IPS-18c (cell line): ENCODE data around the gene BNIP3.
"Not testable (repeated sequence)": the region's sequence is repeated elsewhere in the genome, so short reads cannot be mapped to it uniquely, and the experiment has no call there.

Source experiments
- H3K4me3 ChIP-seq: 2 replicates; pipeline ENCODE4 v1.7.0; 2013; ENCODE audit warnings: low read depth, mild to moderate bottlenecking, low read length, moderate library complexity; ENCODE audit not compliant: insufficient read depth
- H3K9me3 ChIP-seq: one replicate; pipeline ENCODE4 v1.6.1; 2013; ENCODE audit warnings: mild to moderate bottlenecking, low read length, moderate library complexity; ENCODE audit not compliant: control insufficient read depth, insufficient read depth

BNIP3 gene

GRCh38 chr10:131970946-131971345, 10.8 kb downstream of the BNIP3 start:
- Histone ChIP-seq H3K4me3 (no peak overlapping the region), H3K9me3 (no peaks in the 10 kb centered on the region)

GRCh38 chr10:131968949-131969348, 12.8 kb downstream of the BNIP3 start:
- Histone ChIP-seq H3K9me3 (no peaks in the 10 kb centered on the region), H3K4me3 (no peak overlapping the region)

- no peak overlapping the region for H3K4me3 ChIP-seq
- no peaks in the 10 kb centered on the region for H3K9me3 ChIP-seq
These were observed 17.4 kb downstream of the BNIP3 start for GRCh38 chr10:131964298-131964697.

- no peaks in the 10 kb centered on the region for H3K9me3 ChIP-seq
- H3K4me3 ChIP-seq: no peak overlapping the region
These were observed 17.9 kb downstream of the BNIP3 start for GRCh38 chr10:131963811-131964210.

GRCh38 chr10:131963350-131963749, 18.4 kb downstream of the BNIP3 start:
- H3K9me3 ChIP-seq: no peaks in the 10 kb centered on the region
- H3K4me3 ChIP-seq: no peak overlapping the region

- H3K9me3 ChIP-seq: no peaks in the 10 kb centered on the region
These were observed 19.7 kb downstream of the BNIP3 start for GRCh38 chr10:131961777-131962662.

GRCh38 chr10:131961047-131961776, 20.5 kb downstream of the BNIP3 start:
- H3K9me3 ChIP-seq: no peaks in the 10 kb centered on the region
- no peak overlapping the region for H3K4me3 ChIP-seq

More at GRCh38 chr10:131961777-131962662, 19.7 kb downstream of the BNIP3 start:
- H3K4me3 ChIP-seq: no peak overlapping the region

GRCh38 chr10:131960631-131961046, 21.1 kb downstream of the BNIP3 start:
- Histone ChIP-seq H3K4me3 (no peak overlapping the region), H3K9me3 (no peaks in the 10 kb centered on the region)

- Histone ChIP-seq H3K4me3 (no peak overlapping the region), H3K9me3 (no peaks in the 10 kb centered on the region)
These were observed 21.9 kb downstream of the BNIP3 start for GRCh38 chr10:131959841-131960240.

GRCh38 chr10:131955591-131956340, 26.0 kb downstream of the BNIP3 start:
- peaks cover 2% of the 10 kb centered on the region for H3K9me3 ChIP-seq
- H3K4me3 ChIP-seq: no peak overlapping the region

GRCh38 chr10:131954356-131954965, 27.3 kb downstream of the BNIP3 start:
- Histone ChIP-seq H3K9me3 (peaks cover 2% of the 10 kb centered on the region), H3K4me3 (no peak overlapping the region)

GRCh38 chr10:131949908-131950307, 31.8 kb downstream of the BNIP3 start:
- not testable (repeated sequence) for H3K4me3 ChIP-seq, H3K9me3 ChIP-seq

GRCh38 chr10:131949041-131949862, 32.5 kb downstream of the BNIP3 start:
- Histone ChIP-seq H3K4me3 (no peak overlapping the region), H3K9me3 (peaks cover 2% of the 10 kb centered on the region)

- H3K9me3 ChIP-seq: peaks cover 2% of the 10 kb centered on the region
- H3K4me3 ChIP-seq: no peak overlapping the region
These were observed 33.2 kb downstream of the BNIP3 start for GRCh38 chr10:131948501-131948900.

- H3K4me3 ChIP-seq: no peak overlapping the region
- peaks cover 2% of the 10 kb centered on the region for H3K9me3 ChIP-seq
These were observed 33.9 kb downstream of the BNIP3 start for GRCh38 chr10:131947631-131948347.

- H3K4me3 ChIP-seq: no peak overlapping the region
- peaks cover 4% of the 10 kb centered on the region for H3K9me3 ChIP-seq
These were observed 34.8 kb downstream of the BNIP3 start for GRCh38 chr10:131946880-131947279.
